BLaER1 treated with 17β-estradiol and CSF1 and Interleukin-3, amounts not matched to agents 10 nM and 100 nM (cell line): ENCODE data around the gene GATAD2A.

Experiments used
- H3K27ac ChIP-seq, 11 experiments: shearing (Covaris generic); formaldehyde crosslinking; 2 replicates each; pipeline ENCODE4 v1.8.1; 2022
- H3K27me3 ChIP-seq, 11 experiments: shearing (Covaris generic); formaldehyde crosslinking; 2 replicates each; pipeline ENCODE4 v1.8.1; 2022
- H3K36me3 ChIP-seq, 11 experiments: shearing (Covaris generic); formaldehyde crosslinking; 2 replicates each; pipeline ENCODE4 v1.8.1; 2022
- H3K4me1 ChIP-seq, 10 experiments: shearing (Covaris generic); formaldehyde crosslinking; 2 replicates each; pipeline ENCODE4 v1.8.1; 2022
- H3K4me2 ChIP-seq, 11 experiments: shearing (Covaris generic); formaldehyde crosslinking; 2 replicates each; pipeline ENCODE4 v1.8.1; 2022
- H3K4me3 ChIP-seq, 10 experiments: shearing (Covaris generic); formaldehyde crosslinking; 2 replicates each; pipeline ENCODE4 v1.8.1; 2022
- H3K9ac ChIP-seq, 11 experiments: shearing (Covaris generic); formaldehyde crosslinking; 2 replicates each; pipeline ENCODE4 v1.8.1; 2022
- H3K9me3 ChIP-seq, 11 experiments: shearing (Covaris generic); formaldehyde crosslinking; replicated peaks in 1 of 11; 2 replicates each; pipeline ENCODE4 v1.8.1; 2022
- H4K20me1 ChIP-seq, 11 experiments: shearing (Covaris generic); formaldehyde crosslinking; 2 replicates each; pipeline ENCODE4 v1.8.1; 2022
- Cebpa-rat ChIP-seq, 11 experiments: shearing (Covaris generic); IDR thresholded peaks; 2 replicates each; pipeline ENCODE4 v1.8.1; 2022

Gene GATAD2A

DNA sequence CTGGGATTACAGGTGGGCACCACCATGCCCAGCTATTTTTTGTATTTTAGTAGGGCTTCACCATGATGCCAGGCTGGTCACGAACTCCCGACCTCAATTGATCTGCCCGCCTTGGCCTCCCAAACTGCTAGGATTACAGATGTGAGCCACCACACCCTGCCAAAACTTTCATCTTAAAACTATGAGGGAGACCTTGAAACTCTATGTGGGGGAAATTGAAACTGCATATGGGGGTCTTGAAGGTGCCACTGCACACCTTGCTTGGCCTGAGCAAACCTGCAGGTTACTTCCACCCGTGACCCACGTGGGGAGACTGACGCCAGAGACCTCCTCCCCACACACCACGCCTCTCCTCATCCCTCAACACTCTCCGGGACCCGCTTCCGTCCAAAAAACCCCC, 148.2 kb downstream of the GATAD2A start:
- Histone ChIP-seq H3K27ac (no peak overlapping the region), H3K4me2 (no peak overlapping the region), H3K9me3 (no peaks in the 10 kb centered on the region; a peak in 1 of 22 replicates), H3K36me3 (no peaks in the 10 kb centered on the region), H4K20me1 (no peaks in the 10 kb centered on the region), H3K27me3 (no peaks in the 10 kb centered on the region), H3K4me3 (no peak overlapping the region), H3K9ac (no peak overlapping the region), H3K4me1 (peaks cover 0 to 18% (median 12%) of the 10 kb centered on the region in 10 experiments; a peak in 14 of 20 replicates)
- TF ChIP-seq Cebpa-rat (IDR thresholded peaks at IDR 0.05) = no peak

DNA sequence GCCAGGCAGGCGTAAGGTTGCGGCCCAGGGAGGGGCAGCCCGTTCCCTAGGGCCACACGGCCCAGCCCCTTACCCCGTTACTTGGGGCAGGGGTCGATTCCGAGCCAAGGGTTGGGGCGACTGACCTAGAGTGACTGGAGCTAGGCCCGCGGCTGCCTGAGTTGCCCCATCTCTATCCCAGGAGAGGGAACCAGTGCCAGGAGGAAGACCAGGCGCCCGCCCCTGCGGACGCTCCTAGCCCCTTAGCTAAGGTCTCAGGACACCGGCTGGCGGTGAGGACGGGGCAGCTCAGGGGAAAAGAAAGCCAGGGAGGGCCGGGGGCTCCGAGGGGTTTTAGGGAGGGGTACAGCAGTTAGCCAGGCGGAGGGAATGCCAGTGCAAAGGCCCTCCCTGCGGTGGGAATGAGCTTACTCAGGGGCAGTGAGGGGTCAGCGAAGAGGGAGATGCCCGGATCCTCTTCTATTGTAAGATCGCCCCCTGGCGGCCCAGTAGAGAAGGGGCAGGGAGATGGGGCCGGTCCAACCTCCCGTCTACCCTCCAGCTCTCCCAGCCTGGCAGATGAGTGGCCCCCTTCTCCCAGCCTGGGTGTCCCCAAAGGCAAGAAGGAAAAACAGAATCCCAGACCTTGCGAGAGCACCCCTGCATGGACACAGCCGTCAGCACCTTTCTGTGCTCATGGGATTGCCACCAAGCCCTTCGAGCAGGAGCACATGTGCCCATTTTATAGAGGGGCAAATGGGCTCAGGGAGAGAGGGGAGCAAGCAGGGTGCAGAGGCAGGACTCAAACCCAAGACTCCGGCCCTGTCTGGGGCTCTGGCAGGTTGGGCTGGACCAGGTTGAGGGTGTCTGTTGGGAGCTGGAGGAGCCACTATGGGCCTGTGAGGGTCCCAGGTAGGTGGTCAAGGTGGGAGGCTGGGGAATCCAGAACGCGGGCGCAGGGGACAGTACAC, 148.9 kb downstream of the GATAD2A start:
- peaks cover 0 to 25% (median 17%) of the 10 kb centered on the region in 10 experiments; a peak in 17 of 20 replicates for H3K4me1 ChIP-seq
- H3K9me3 ChIP-seq = no peaks in the 10 kb centered on the region; a peak in 1 of 22 replicates
- H3K4me3 ChIP-seq = no peak overlapping the region
- no peaks in the 10 kb centered on the region for H3K36me3 ChIP-seq
- no peaks in the 10 kb centered on the region for H3K27me3 ChIP-seq
- H3K4me2 ChIP-seq = no peak overlapping the region
- no peak for TF ChIP-seq Cebpa-rat (IDR thresholded peaks at IDR 0.05)
- no peak overlapping the region for H3K27ac ChIP-seq
- H3K9ac ChIP-seq = no peak overlapping the region
- no peaks in the 10 kb centered on the region for H4K20me1 ChIP-seq

DNA sequence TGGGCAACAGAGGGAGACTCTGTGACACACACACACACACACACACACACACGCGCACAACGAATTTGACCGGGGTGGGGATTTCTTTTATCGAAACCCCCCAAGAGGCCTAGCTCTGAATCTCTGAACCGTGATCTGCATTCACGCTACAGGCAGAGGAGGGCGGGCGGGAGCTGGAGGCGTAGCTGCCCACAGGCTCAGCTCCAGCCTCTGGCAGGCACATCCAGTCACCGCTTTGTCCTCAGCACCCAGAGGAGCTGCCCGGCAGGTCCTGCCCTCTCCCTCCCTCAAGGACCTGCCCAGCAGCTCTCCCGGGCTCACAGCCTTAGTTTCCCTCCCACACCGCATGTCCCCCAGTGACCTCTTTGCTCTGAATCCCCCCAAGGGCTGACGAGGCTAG, 152.6 kb downstream of the GATAD2A start:
- Histone ChIP-seq H3K4me2 (peak overlapping the region in 4 of 11 experiments; percentile 17 to 53 (median 23); a peak in 4 of 22 replicates), H3K27ac (no peak overlapping the region), H3K4me3 (no peak overlapping the region), H3K9ac (no peak overlapping the region), H3K4me1 (peaks cover 9 to 26% (median 19%) of the 10 kb centered on the region in 10 experiments), H3K27me3 (no peaks in the 10 kb centered on the region), H3K9me3 (no peaks in the 10 kb centered on the region), H4K20me1 (no peaks in the 10 kb centered on the region; a peak in 1 of 22 replicates), H3K36me3 (no peaks in the 10 kb centered on the region)
- TF ChIP-seq Cebpa-rat (IDR thresholded peaks at IDR 0.05) = no peak
